Chondrocyte (in vitro differentiated cells): ENCODE results near the gene PPP4R4. TPM values are rescaled to one million over a fixed set of nuclear protein-coding genes. Genes with fewer than 3 reads are reported as not detected.

Experiments used
- DNase-seq: peaks from one replicate; pipeline ENCODE4 v3.0.0; 2021; ENCODE audit warnings: mixed read lengths, low spot score
- H3K27ac Mint-ChIP-seq: one replicate; pipeline ENCODE4 v1.8.0; 2021; ENCODE audit warnings: mild to moderate bottlenecking, moderate library complexity, mixed read lengths; ENCODE audit not compliant: unreplicated experiment
- H3K27me3 Mint-ChIP-seq: 2 replicates; pipeline ENCODE4 v1.8.0; 2021; ENCODE audit warnings: low read depth, mixed read lengths
- H3K36me3 Mint-ChIP-seq: 2 replicates; pipeline ENCODE4 v1.8.0; 2021; ENCODE audit warnings: low read depth, mixed read lengths
- H3K4me1 Mint-ChIP-seq: 2 replicates; pipeline ENCODE4 v1.8.0; 2021; ENCODE audit warnings: low read depth, mild to moderate bottlenecking, mixed read lengths
- H3K4me3 Mint-ChIP-seq: one replicate; pipeline ENCODE4 v1.8.0; 2021; ENCODE audit warnings: mild to moderate bottlenecking, moderate library complexity, mixed read lengths; ENCODE audit not compliant: unreplicated experiment
- H3K9me3 Mint-ChIP-seq: 2 replicates; pipeline ENCODE4 v1.8.0; 2021; ENCODE audit warnings: low read depth, mixed read lengths
- CTCF ChIP-seq: fragments of 200-600 bp; sonication (generic); IDR thresholded peaks from 2 replicates; pipeline ENCODE4 v1.5.0; 2021; ENCODE audit warnings: antibody characterized with exemption, mild to moderate bottlenecking, moderate library complexity
- total RNA-seq: library from RNA; stranded (reverse); gene quantifications from 3 replicates; pipeline ENCODE4 v1.2.1, GENCODE V29; 2021

The PPP4R4 gene
- total RNA-seq, 1 donor from 2014 or later: 0.22 TPM

GRCh38 chr14:94328196-94328595 lies 154.1 kb downstream of the PPP4R4 start:
- H3K36me3 Mint-ChIP-seq: no peaks in the 10 kb centered on the region
- no peak for TF ChIP-seq CTCF
- no peak overlapping the region for H3K27ac Mint-ChIP-seq
- H3K9me3 Mint-ChIP-seq: peaks cover 3% of the 10 kb centered on the region
- H3K4me3 Mint-ChIP-seq: no peak overlapping the region
- DNase-seq: no peak
- no peaks in the 10 kb centered on the region for H3K27me3 Mint-ChIP-seq
- H3K4me1 Mint-ChIP-seq: peaks cover 2% of the 10 kb centered on the region

Other genes with a start within 250 kb of the PPP4R4 start
- not detected in 3 replicates for gene FAM181A, start 247.0 kb upstream of the PPP4R4 start, total RNA-seq
- gene ASB2, start 197.8 kb upstream of the PPP4R4 start, total RNA-seq: 0.67 to 1.2 TPM in 2 of 3 replicates, not detected in the other
- gene CCDC197, start 177.0 kb upstream of the PPP4R4 start, total RNA-seq: not detected in 3 replicates
- gene OTUB2, start 148.0 kb upstream of the PPP4R4 start, total RNA-seq: 0.99 to 2.1 TPM (median 1.9 TPM) in 3 replicates
- gene DDX24, start 93.1 kb upstream of the PPP4R4 start, total RNA-seq: 136 to 151 TPM (median 149 TPM) in 3 replicates
- 33.0 to 35.0 TPM (median 33.6 TPM) in 3 replicates for gene IFI27L1, start 93.0 kb upstream of the PPP4R4 start, total RNA-seq
- gene IFI27, start 63.6 kb upstream of the PPP4R4 start, total RNA-seq: 1.5 to 3.3 TPM (median 1.5 TPM) in 3 replicates
- 36.0 to 71.8 TPM (median 66.8 TPM) in 3 replicates for gene IFI27L2, start 44.7 kb upstream of the PPP4R4 start, total RNA-seq
- gene SERPINA10, start 118.9 kb downstream of the PPP4R4 start, total RNA-seq: not detected in 3 replicates
- not detected in 3 replicates for gene SERPINA6, start 149.0 kb downstream of the PPP4R4 start, total RNA-seq
- gene SERPINA2, start 192.4 kb downstream of the PPP4R4 start, total RNA-seq: not detected in 3 replicates
- gene SERPINA1, start 214.3 kb downstream of the PPP4R4 start, total RNA-seq: 0.20 TPM in 1 of 3 replicates, not detected in the others